Measurements from ENCODE around the gene DGCR8.

Gene DGCR8

DNA sequence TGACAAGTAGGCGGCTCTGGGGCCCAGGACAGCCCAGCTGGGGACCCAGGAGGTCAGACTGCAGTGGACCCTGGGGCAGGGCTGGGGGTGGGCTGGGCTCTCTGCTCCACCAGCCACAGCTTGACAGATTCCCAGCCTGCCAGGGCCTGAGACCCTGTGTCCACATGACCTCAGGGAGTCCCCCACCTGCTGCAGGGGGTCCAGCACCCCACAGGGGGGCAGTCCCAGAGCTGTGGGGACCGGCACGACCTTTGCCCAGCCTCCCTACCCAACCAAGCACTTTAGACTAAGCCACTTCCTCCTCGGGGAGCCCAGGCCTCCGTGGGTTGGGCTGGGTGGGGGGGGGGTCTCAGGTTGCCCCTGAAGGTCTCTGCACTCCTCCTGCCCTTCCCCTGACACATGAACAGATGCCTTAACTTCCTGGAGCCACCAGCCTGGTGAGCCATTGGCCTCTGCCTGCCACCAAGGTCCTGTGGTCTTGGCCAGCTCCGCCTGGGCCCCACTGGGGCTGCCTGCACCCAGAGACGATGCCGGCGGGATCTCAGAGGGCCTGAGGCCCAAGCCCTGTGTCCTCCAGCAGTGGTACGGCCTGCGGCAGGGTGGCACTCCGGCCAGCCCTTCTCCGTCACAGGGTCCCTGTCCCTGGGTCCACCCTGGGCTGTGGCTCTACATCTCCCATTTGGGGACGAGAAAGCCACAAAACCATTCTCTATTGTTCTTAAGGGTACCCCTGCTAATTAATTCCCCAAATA lies 67.4 kb downstream of the DGCR8 start:
- Histone ChIP-seq H3K9me3 (no peaks in the 10 kb centered on the region), H3K27me3 (no peaks in the 10 kb centered on the region), H3K4me3 (ENCODE audit: low read depth, low read length) (no peak overlapping the region), H3K36me3 (peaks cover 12% of the 10 kb centered on the region), H3K4me1 (no peaks in the 10 kb centered on the region; the same call in 1 of the 2 replicates)
- no peak for DNase-seq
- TF ChIP-seq, protein P1, sequence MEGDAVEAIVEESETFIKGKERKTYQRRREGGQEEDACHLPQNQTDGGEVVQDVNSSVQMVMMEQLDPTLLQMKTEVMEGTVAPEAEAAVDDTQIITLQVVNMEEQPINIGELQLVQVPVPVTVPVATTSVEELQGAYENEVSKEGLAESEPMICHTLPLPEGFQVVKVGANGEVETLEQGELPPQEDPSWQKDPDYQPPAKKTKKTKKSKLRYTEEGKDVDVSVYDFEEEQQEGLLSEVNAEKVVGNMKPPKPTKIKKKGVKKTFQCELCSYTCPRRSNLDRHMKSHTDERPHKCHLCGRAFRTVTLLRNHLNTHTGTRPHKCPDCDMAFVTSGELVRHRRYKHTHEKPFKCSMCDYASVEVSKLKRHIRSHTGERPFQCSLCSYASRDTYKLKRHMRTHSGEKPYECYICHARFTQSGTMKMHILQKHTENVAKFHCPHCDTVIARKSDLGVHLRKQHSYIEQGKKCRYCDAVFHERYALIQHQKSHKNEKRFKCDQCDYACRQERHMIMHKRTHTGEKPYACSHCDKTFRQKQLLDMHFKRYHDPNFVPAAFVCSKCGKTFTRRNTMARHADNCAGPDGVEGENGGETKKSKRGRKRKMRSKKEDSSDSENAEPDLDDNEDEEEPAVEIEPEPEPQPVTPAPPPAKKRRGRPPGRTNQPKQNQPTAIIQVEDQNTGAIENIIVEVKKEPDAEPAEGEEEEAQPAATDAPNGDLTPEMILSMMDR (IDR thresholded peaks at IDR 0.05; ENCODE audit: low read depth, low read length), result no peak

DNA sequence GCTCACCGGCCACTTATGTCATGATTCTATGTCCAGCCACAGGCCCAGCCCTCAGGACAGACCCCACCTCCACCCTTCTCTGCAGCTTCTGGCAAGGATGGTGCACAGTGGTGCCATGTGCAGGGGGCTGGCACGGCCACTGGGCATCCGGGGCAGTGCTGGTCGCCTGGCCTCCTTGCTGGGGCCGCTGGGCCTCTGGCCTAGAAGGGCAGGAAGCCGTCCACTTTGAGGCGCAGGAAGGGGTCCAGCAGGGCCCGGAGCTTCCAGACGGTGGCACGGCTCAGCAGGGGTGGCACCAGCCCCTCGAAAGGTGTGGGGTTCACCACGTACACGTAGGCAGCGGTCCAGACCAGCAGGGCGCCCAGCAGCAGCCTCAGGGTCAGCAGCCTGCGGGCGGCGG lies 68.4 kb downstream of the DGCR8 start:
- TF ChIP-seq, protein P1 (IDR thresholded peaks at IDR 0.05; ENCODE audit: low read depth, low read length), result no peak
- Histone ChIP-seq H3K9me3 (no peaks in the 10 kb centered on the region), H3K27me3 (no peaks in the 10 kb centered on the region), H3K4me1 (no peaks in the 10 kb centered on the region; the same call in 1 of the 2 replicates), H3K4me3 (ENCODE audit: low read depth, low read length) (no peak overlapping the region), H3K36me3 (peaks cover 9% of the 10 kb centered on the region)
- DNase-seq, result no peak

DNA sequence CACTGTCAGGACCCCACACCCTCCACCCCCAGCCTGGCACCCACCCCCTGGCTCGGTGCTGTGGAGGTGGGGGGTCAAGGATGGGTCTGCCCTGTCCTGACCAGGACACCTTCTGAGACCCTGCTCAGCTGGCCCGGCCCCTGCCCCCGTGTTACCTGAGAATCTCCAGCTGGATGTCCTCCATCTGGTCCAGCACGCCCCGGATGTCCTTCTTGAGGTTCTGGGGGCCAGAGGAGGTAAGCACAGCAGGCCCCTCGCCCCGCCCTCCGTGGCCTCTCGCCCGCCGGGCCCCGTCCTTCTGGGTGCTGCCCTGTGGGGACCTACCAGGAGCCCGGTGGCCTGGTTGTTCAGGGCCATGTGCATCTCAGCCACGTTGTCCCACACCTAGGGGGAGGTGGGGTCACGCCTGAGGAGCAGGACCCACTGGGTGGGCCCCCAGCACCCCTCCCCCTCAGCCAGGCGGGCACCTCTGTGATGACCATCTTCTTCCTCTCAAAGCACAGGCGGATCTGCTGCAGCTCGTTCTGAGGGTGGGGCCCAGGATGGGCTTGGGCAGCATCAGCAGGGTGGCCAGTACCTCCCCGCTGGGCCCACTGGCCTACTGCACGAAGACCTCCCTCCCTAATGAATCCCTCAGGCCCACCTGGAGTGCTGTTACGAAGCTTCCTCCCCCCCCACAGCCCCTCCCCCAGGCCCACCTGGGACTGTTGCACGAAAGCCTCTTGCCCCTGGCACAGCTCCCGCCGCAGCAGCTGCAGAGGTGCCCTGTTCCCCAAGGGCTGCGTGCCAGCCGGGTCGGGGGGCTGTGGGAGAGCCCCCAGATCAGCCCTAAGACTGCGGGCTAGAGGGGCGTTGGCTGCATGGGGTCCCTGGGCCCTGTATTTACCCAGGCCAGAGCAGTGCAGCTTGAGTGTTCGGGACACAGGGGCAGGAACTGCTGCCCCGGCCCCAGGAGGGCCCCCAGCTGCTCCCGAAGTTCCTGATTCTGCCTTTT lies 69.5 kb downstream of the DGCR8 start:
- no peak for DNase-seq
- no peaks in the 10 kb centered on the region for H3K9me3 ChIP-seq
- TF ChIP-seq, protein P1 (IDR thresholded peaks at IDR 0.05; ENCODE audit: low read depth, low read length), result no peak
- no peaks in the 10 kb centered on the region for H3K27me3 ChIP-seq
- no peak overlapping the region for H3K4me3 ChIP-seq (ENCODE audit: low read depth, low read length)
- peaks cover 4% of the 10 kb centered on the region; the same call in 1 of the 2 replicates for H3K4me1 ChIP-seq
- peaks cover 9% of the 10 kb centered on the region for H3K36me3 ChIP-seq

DNA sequence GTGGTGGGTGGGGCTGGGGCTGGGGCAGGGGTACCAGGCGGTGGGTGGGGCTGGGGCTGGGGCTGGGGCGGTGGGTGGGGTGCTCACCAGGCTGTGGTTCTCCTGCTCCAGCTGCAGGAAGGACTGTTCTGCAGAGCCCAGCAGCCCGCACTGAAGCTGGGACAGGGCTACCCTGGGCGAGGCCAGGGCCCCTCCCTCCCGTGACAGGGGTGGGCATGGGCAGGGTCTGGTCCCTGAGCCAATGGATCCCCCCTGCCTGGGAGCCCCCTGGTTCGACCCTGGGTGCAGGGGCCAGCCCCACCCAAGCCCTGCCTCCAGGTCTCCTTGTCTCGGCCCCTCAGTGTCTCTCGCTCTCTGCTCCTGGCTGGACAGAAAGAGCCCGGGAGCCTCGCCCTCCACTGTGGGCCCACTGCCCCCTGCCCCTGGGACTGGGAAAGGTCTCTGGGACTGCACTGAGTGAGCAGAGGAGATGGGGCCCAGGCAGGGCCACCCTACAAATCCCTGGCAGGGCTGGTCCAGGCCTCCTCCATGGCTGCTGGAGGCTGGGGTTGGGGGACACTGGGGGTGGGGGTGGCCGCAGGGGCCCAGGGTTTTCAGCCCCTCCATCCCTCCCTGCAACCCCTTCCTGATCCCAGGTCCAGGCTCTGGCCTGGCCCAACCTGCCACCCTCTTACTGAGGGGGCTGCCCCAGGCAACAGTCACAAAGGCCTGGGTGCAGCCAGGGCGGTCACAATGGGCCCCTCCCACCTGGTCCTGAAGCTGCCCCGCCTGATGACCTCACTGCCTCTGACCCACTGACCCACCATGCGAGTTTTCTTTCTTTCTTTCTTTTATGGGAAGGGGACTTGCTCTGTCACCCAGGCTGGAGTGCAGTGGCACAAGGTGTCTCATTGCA lies 70.6 kb downstream of the DGCR8 start, which contains the start of gene CCDC188:
CCDC188 (minus strand) TSS at position 675 of the 895 bp plus-strand sequence; CDS start at position 606, 69 bp downstream.
- Histone ChIP-seq H3K9me3 (no peaks in the 10 kb centered on the region), H3K27me3 (no peaks in the 10 kb centered on the region), H3K36me3 (peaks cover 2% of the 10 kb centered on the region), H3K4me3 (ENCODE audit: low read depth, low read length) (no peak within 1 kb of the TSS), H3K4me1 (peaks cover 6% of the 10 kb centered on the region)
- TF ChIP-seq, protein P1 (IDR thresholded peaks at IDR 0.05; ENCODE audit: low read depth, low read length), result no peak
- no peak for DNase-seq

DNA sequence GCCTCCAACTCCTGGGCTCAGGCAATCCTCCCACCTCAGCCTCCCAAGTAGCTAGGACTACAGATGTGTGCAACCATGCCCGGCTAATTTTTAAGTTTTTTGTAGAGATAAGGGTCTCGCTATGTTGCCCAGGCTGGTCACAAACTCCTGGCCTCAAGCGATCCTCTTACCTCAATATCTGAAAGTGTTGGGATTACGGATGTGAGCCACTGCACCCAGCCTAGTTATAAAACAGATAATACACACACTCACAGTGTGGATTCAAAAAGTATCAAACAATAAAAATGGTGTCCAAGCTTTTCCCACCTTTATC lies 71.2 kb downstream of the DGCR8 start:
- H3K27me3 ChIP-seq, result no peaks in the 10 kb centered on the region
- peaks cover 11% of the 10 kb centered on the region for H3K4me1 ChIP-seq
- DNase-seq, result no peak
- no peaks in the 10 kb centered on the region; the same call in 1 of the 2 replicates for H3K36me3 ChIP-seq
- H3K4me3 ChIP-seq (ENCODE audit: low read depth, low read length), result no peak overlapping the region
- no peaks in the 10 kb centered on the region for H3K9me3 ChIP-seq
- TF ChIP-seq, protein P1 (IDR thresholded peaks at IDR 0.05; ENCODE audit: low read depth, low read length), result no peak
